Stimulated activated effector memory CD8-positive, alpha-beta T cell treated with anti-CD3 and anti-CD28 coated beads, Interleukin-12 subunit alpha, Interleukin-12 subunit beta, amount 100 ng/mL, for 72 hours (primary cell): ENCODE results near the gene PIANP.

Source experiments
- ATAC-seq: fragments of 150-1000 bp; cut with Tn5 transposase; 2 replicates; pipeline ENCODE4 v1.10.0; 2021
- DNase-seq, 2 donors: peaks; one replicate each; pipeline ENCODE4 v3.0.0; 2021 to 2022; ENCODE audit warnings: low spot score in 2 of 2
- H3K27ac Mint-ChIP-seq: one replicate; pipeline ENCODE4 v1.8.0; 2022; ENCODE audit warnings: mild to moderate bottlenecking, mixed read lengths
- H3K36me3 Mint-ChIP-seq: one replicate; pipeline ENCODE4 v1.8.0; 2022; ENCODE audit warnings: mild to moderate bottlenecking, mixed read lengths
- H3K4me1 Mint-ChIP-seq: one replicate; pipeline ENCODE4 v1.8.0; 2022; ENCODE audit warnings: mixed read lengths
- H3K4me3 Mint-ChIP-seq: one replicate; pipeline ENCODE4 v1.8.0; 2022; ENCODE audit warnings: mild to moderate bottlenecking, mixed read lengths
- H3K9me3 Mint-ChIP-seq: one replicate; pipeline ENCODE4 v1.8.0; 2022; ENCODE audit warnings: mixed read lengths

The PIANP gene

GRCh38 chr12:6664902-6665301, 35.7 kb downstream of the PIANP start:
- Mint-ChIP-seq H3K27ac (no peak overlapping the region), H3K9me3 (no peaks in the 10 kb centered on the region), H3K4me3 (no peak overlapping the region), H3K4me1 (peaks cover 24% of the 10 kb centered on the region), H3K36me3 (peaks cover 68% of the 10 kb centered on the region)
- ATAC-seq (no peak), DNase-seq (no peak)

- ATAC-seq (peak; percentile 100), DNase-seq (peak; percentile 77 to 96)
- peaks cover 35% of the 10 kb centered on the region for H3K4me1 Mint-ChIP-seq
- H3K27ac Mint-ChIP-seq = peak within 1 kb of the TSS; percentile 95
- H3K36me3 Mint-ChIP-seq = peaks cover 68% of the 10 kb centered on the region
- H3K4me3 Mint-ChIP-seq = peak within 1 kb of the TSS; percentile 87
- no peaks in the 10 kb centered on the region for H3K9me3 Mint-ChIP-seq
These were observed 37.5 kb downstream of the PIANP start, which contains the start of gene ING4 for GRCh38 chr12:6662906-6663742. TSS of gene ING4 (minus strand) at chr12:6663119. CDS start at chr12:6663101, 18 bp downstream.

GRCh38 chr12:6662602-6662905, 38.1 kb downstream of the PIANP start:
- Mint-ChIP-seq H3K9me3 (no peaks in the 10 kb centered on the region), H3K27ac (peak overlapping the region; percentile 95), H3K4me1 (peaks cover 36% of the 10 kb centered on the region), H3K4me3 (peak overlapping the region; percentile 87), H3K36me3 (peaks cover 68% of the 10 kb centered on the region)
- DNase-seq (no peak), ATAC-seq (peak; percentile 45)

- no peak for DNase-seq
- no peak for ATAC-seq
- H3K36me3 Mint-ChIP-seq = peaks cover 92% of the 10 kb centered on the region
- no peaks in the 10 kb centered on the region for H3K9me3 Mint-ChIP-seq
- H3K4me3 Mint-ChIP-seq = no peak overlapping the region
- H3K4me1 Mint-ChIP-seq = peaks cover 10% of the 10 kb centered on the region
- H3K27ac Mint-ChIP-seq = no peak overlapping the region
These were observed 46.6 kb downstream of the PIANP start for GRCh38 chr12:6653987-6654386.

- no peak for DNase-seq
- no peak for ATAC-seq
- H3K4me1 Mint-ChIP-seq = peaks cover 4% of the 10 kb centered on the region
- H3K27ac Mint-ChIP-seq = no peak overlapping the region
- no peak overlapping the region for H3K4me3 Mint-ChIP-seq
- H3K36me3 Mint-ChIP-seq = peaks cover 90% of the 10 kb centered on the region
- no peaks in the 10 kb centered on the region for H3K9me3 Mint-ChIP-seq
These were observed 47.3 kb downstream of the PIANP start for GRCh38 chr12:6653342-6653741.

- ATAC-seq (no peak), DNase-seq (no peak)
- H3K9me3 Mint-ChIP-seq = no peaks in the 10 kb centered on the region
- no peak overlapping the region for H3K4me3 Mint-ChIP-seq
- H3K36me3 Mint-ChIP-seq = peaks cover 88% of the 10 kb centered on the region
- peaks cover 6% of the 10 kb centered on the region for H3K4me1 Mint-ChIP-seq
- H3K27ac Mint-ChIP-seq = peak overlapping the region; percentile 52
These were observed 48.2 kb downstream of the PIANP start for GRCh38 chr12:6652391-6652790.

- DNase-seq (no peak), ATAC-seq (no peak)
- H3K4me1 Mint-ChIP-seq = peaks cover 16% of the 10 kb centered on the region
- no peaks in the 10 kb centered on the region for H3K9me3 Mint-ChIP-seq
- H3K36me3 Mint-ChIP-seq = peaks cover 82% of the 10 kb centered on the region
- no peak overlapping the region for H3K4me3 Mint-ChIP-seq
- H3K27ac Mint-ChIP-seq = no peak overlapping the region
These were observed 49.8 kb downstream of the PIANP start for GRCh38 chr12:6650832-6651231.

GRCh38 chr12:6647083-6647604, 53.5 kb downstream of the PIANP start, which contains the start of gene ACRBP:
TSS of gene ACRBP (minus strand) at chr12:6647432. CDS start at chr12:6647366, 66 bp downstream.
- peak within 1 kb of the TSS; percentile 64 for H3K4me3 Mint-ChIP-seq
- no peak for DNase-seq
- peak within 1 kb of the TSS; percentile 79 for H3K27ac Mint-ChIP-seq
- peak; percentile 61 for ATAC-seq
- H3K9me3 Mint-ChIP-seq = peaks cover 7% of the 10 kb centered on the region
- peaks cover 52% of the 10 kb centered on the region for H3K36me3 Mint-ChIP-seq
- H3K4me1 Mint-ChIP-seq = peaks cover 22% of the 10 kb centered on the region

- Mint-ChIP-seq H3K4me3 (peak overlapping the region; percentile 64), H3K27ac (peak overlapping the region; percentile 79), H3K9me3 (peaks cover 7% of the 10 kb centered on the region), H3K36me3 (peaks cover 45% of the 10 kb centered on the region), H3K4me1 (peaks cover 22% of the 10 kb centered on the region)
- ATAC-seq (no peak), DNase-seq (no peak)
These were observed 54.1 kb downstream of the PIANP start for GRCh38 chr12:6646276-6647082.

- Mint-ChIP-seq H3K4me1 (peaks cover 22% of the 10 kb centered on the region), H3K27ac (no peak overlapping the region), H3K4me3 (no peak overlapping the region), H3K9me3 (peaks cover 7% of the 10 kb centered on the region), H3K36me3 (peaks cover 29% of the 10 kb centered on the region)
- DNase-seq = no peak
- ATAC-seq = no peak
These were observed 55.7 kb downstream of the PIANP start for GRCh38 chr12:6644903-6645302.

GRCh38 chr12:6644257-6644596, 56.4 kb downstream of the PIANP start:
- no peak overlapping the region for H3K4me3 Mint-ChIP-seq
- H3K4me1 Mint-ChIP-seq = peaks cover 22% of the 10 kb centered on the region
- no peak for DNase-seq
- no peak overlapping the region for H3K27ac Mint-ChIP-seq
- H3K36me3 Mint-ChIP-seq = peaks cover 27% of the 10 kb centered on the region
- no peak for ATAC-seq
- H3K9me3 Mint-ChIP-seq = peaks cover 7% of the 10 kb centered on the region
